H9 (cell line): ENCODE data around the gene NUDT9. TPM values are rescaled to one million over a fixed set of nuclear protein-coding genes. Genes with fewer than 3 reads are reported as not detected.

Experiments
- DNase-seq: peaks from one replicate; pipeline ENCODE4 v3.0.0-alpha.2; 2017
- H2AFZ ChIP-seq: one replicate; pipeline ENCODE4 v1.6.1; 2013; ENCODE audit warnings: mild to moderate bottlenecking, low read length, control low read depth, moderate library complexity
- H2AK5ac ChIP-seq: 2 replicates; pipeline ENCODE4 v1.6.1; 2013; ENCODE audit warnings: low read length, control low read depth, mixed read lengths; ENCODE audit not compliant: insufficient read length
- H2BK120ac ChIP-seq: one replicate; pipeline ENCODE4 v1.6.1; 2013; ENCODE audit warnings: low read depth, mild to moderate bottlenecking, low read length, control low read depth, inconsistent platforms; ENCODE audit not compliant: poor library complexity, severe bottlenecking
- H2BK12ac ChIP-seq: 2 replicates; pipeline ENCODE4 v1.6.1; 2013; ENCODE audit warnings: low read length, control low read depth, mixed read lengths, low read depth; ENCODE audit not compliant: insufficient read length
- H2BK15ac ChIP-seq: 2 replicates; pipeline ENCODE4 v1.6.1; 2013; ENCODE audit warnings: low read depth, low read length, control low read depth
- H2BK20ac ChIP-seq: one replicate; pipeline ENCODE4 v1.6.1; 2013; ENCODE audit warnings: low read depth, mild to moderate bottlenecking, low read length, control low read depth, inconsistent platforms; ENCODE audit not compliant: poor library complexity, severe bottlenecking
- H2BK5ac ChIP-seq: 2 replicates; pipeline ENCODE4 v1.6.1; 2013; ENCODE audit warnings: low read length, control low read depth, mixed read lengths; ENCODE audit not compliant: insufficient read length
- H3K14ac ChIP-seq: 2 replicates; pipeline ENCODE4 v1.6.1; 2013; ENCODE audit warnings: low read length, control low read depth; ENCODE audit not compliant: insufficient read depth
- H3K18ac ChIP-seq: 2 replicates; pipeline ENCODE4 v1.6.1; 2013; ENCODE audit warnings: low read depth, mild to moderate bottlenecking, mixed read lengths, low read length, control low read depth; ENCODE audit not compliant: insufficient read length
- H3K23ac ChIP-seq: 2 replicates; pipeline ENCODE4 v1.6.1; 2013; ENCODE audit warnings: low read length, control low read depth, mixed read lengths, low read depth; ENCODE audit not compliant: insufficient read length
- H3K23me2 ChIP-seq: 2 replicates; pipeline ENCODE4 v1.6.1; 2013; ENCODE audit warnings: low read depth, mild to moderate bottlenecking, mixed read lengths, low read length, control low read depth; ENCODE audit not compliant: insufficient read length, poor library complexity, severe bottlenecking
- H3K27ac ChIP-seq: 2 replicates; pipeline ENCODE4 v1.5.1; 2013; ENCODE audit warnings: low read length, control low read depth, mixed read lengths, low read depth; ENCODE audit not compliant: insufficient read length
- H3K27me3 ChIP-seq: 2 replicates; pipeline ENCODE4 v1.6.1; 2013; ENCODE audit warnings: low read length, control low read depth, inconsistent platforms; ENCODE audit not compliant: insufficient read depth
- H3K4ac ChIP-seq: 2 replicates; pipeline ENCODE4 v1.6.1; 2013; ENCODE audit warnings: low read depth, mild to moderate bottlenecking, control low read depth, inconsistent platforms, low read length, moderate library complexity
- H3K4me1 ChIP-seq: 2 replicates; pipeline ENCODE4 v1.6.1; 2013; ENCODE audit warnings: low read length, control low read depth, inconsistent platforms; ENCODE audit not compliant: insufficient read depth
- H3K4me2 ChIP-seq: 2 replicates; pipeline ENCODE4 v1.6.1; 2013; ENCODE audit warnings: low read length, control low read depth, mixed read lengths; ENCODE audit not compliant: insufficient read length, insufficient read depth
- H3K56ac ChIP-seq: 2 replicates; pipeline ENCODE4 v1.6.1; 2013; ENCODE audit warnings: low read depth, mild to moderate bottlenecking, mixed read lengths, low read length, control low read depth; ENCODE audit not compliant: insufficient read length
- H3K79me1 ChIP-seq: 2 replicates; pipeline ENCODE4 v1.6.1; 2013; ENCODE audit warnings: low read depth, mild to moderate bottlenecking, moderate library complexity, low read length, control low read depth, inconsistent platforms; ENCODE audit not compliant: insufficient read depth, poor library complexity, severe bottlenecking
- H3K79me2 ChIP-seq: 2 replicates; pipeline ENCODE4 v1.6.1; 2013; ENCODE audit warnings: low read length, control low read depth, inconsistent platforms; ENCODE audit not compliant: insufficient read depth
- H3K9ac ChIP-seq: 2 replicates; pipeline ENCODE4 v1.6.1; 2013; ENCODE audit warnings: low read length, control low read depth, mixed read lengths; ENCODE audit not compliant: insufficient read length; ENCODE audit errors: extremely low read depth
- H3K9me3 ChIP-seq: one replicate; pipeline ENCODE4 v1.6.1; 2013; ENCODE audit warnings: low read depth, low read length, inconsistent platforms; ENCODE audit not compliant: control insufficient read depth
- H3T11ph ChIP-seq: one replicate; pipeline ENCODE4 v1.6.1; 2013; ENCODE audit warnings: mild to moderate bottlenecking, low read length, control low read depth, inconsistent platforms
- H4K20me1 ChIP-seq: one replicate; pipeline ENCODE4 v1.6.1; 2013; ENCODE audit not compliant: control insufficient read depth, insufficient read length, insufficient read depth
- H4K5ac ChIP-seq: 2 replicates; pipeline ENCODE4 v1.6.1; 2013; ENCODE audit warnings: low read depth, mild to moderate bottlenecking, mixed read lengths, low read length, control low read depth; ENCODE audit not compliant: insufficient read length
- H4K8ac ChIP-seq: replicated peaks from 2 replicates; pipeline ENCODE4 v1.6.1; 2013; ENCODE audit warnings: low read length, control low read depth, mixed read lengths, low read depth; ENCODE audit not compliant: insufficient read length
- H4K91ac ChIP-seq: 2 replicates; pipeline ENCODE4 v1.6.1; 2013; ENCODE audit warnings: low read depth, mild to moderate bottlenecking, moderate library complexity, mixed read lengths, low read length, control low read depth; ENCODE audit not compliant: insufficient read length
- H3K27ac Mint-ChIP-seq, 3 experiments: 2 replicates in 2 of 3; 3 replicates in 1 of 3; pipeline ENCODE4 v1.8.0; 2020 to 2021; ENCODE audit warnings: mixed read lengths in 3 of 3, mild to moderate bottlenecking in 1 of 3, moderate library complexity in 1 of 3
- H3K27me3 Mint-ChIP-seq: 2 replicates; pipeline ENCODE4 v1.8.0; 2021; ENCODE audit warnings: low read depth, mild to moderate bottlenecking, moderate library complexity, mixed read lengths
- H3K36me3 Mint-ChIP-seq, 3 experiments: 2 replicates in 2 of 3; 3 replicates in 1 of 3; pipeline ENCODE4 v1.8.0; 2020 to 2021; ENCODE audit warnings: low read depth in 3 of 3, mixed read lengths in 3 of 3; ENCODE audit not compliant: insufficient read depth in 1 of 3
- H3K4me1 Mint-ChIP-seq, 2 experiments: 2 replicates each; pipeline ENCODE4 v1.8.0; 2020; ENCODE audit warnings: mixed read lengths in 2 of 2
- H3K4me3 Mint-ChIP-seq, 2 experiments: 2 replicates in 1 of 2; 3 replicates in 1 of 2; pipeline ENCODE4 v1.8.0; 2020 to 2021; ENCODE audit warnings: mild to moderate bottlenecking in 2 of 2, mixed read lengths in 2 of 2, moderate library complexity in 1 of 2
- H3K9me3 Mint-ChIP-seq, 2 experiments: 2 replicates in 1 of 2; 3 replicates in 1 of 2; pipeline ENCODE4 v1.8.0; 2020; ENCODE audit warnings: mild to moderate bottlenecking in 2 of 2, mixed read lengths in 2 of 2, moderate library complexity in 1 of 2
- CTCF ChIP-seq: fragments of 200-600 bp; sonication (generic); conservative IDR thresholded peaks from 3 replicates; pipeline ENCODE4 v1.8.0; 2021; ENCODE audit warnings: antibody characterized with exemption, mild to moderate bottlenecking
- WGBS: extraction: QIAGEN DNeasy Blood & Tissue Kit; methylation state at CpG from one replicate; pipeline ENCODE4 v1.1.7; 2013; ENCODE audit warnings: missing lambda C conversion rate, low lambda C conversion rate, mixed read lengths; ENCODE audit not compliant: insufficient read length; ENCODE audit errors: extremely low coverage; 5-methylcytosine and 5-hydroxymethylcytosine counted together
- total RNA-seq: library from RNA; stranded (reverse); gene quantifications from 2 replicates; pipeline ENCODE4 v1.2.1, GENCODE V29; 2021

The NUDT9 gene
- total RNA-seq, 1 experiment from 2014 or later: 28.5 TPM

- H3K79me1 ChIP-seq: no peaks in the 10 kb centered on the region
- no peak overlapping the region for H4K5ac ChIP-seq
- H2BK20ac ChIP-seq: no peak overlapping the region
- no peak overlapping the region for H4K91ac ChIP-seq
- H2BK15ac ChIP-seq: no peak overlapping the region
- H3K36me3 Mint-ChIP-seq: peaks cover 8 to 14% (median 9%) of the 10 kb centered on the region in 3 experiments; a peak in 6 of 7 replicates
- no peak for DNase-seq
- H3K23ac ChIP-seq: no peak overlapping the region
- H2AFZ ChIP-seq: no peak overlapping the region
- no peak overlapping the region for H3K18ac ChIP-seq
- no peaks in the 10 kb centered on the region for H3K23me2 ChIP-seq
- H3T11ph ChIP-seq: no peak overlapping the region
- no peaks in the 10 kb centered on the region for H3K9me3 Mint-ChIP-seq
- no peak overlapping the region for H2BK5ac ChIP-seq
- H3K27ac ChIP-seq: no peak overlapping the region
- no peak overlapping the region for H2AK5ac ChIP-seq
- no peak overlapping the region for H3K4ac ChIP-seq
- no peaks in the 10 kb centered on the region for H3K79me2 ChIP-seq
- H2BK120ac ChIP-seq: no peak overlapping the region
- TF ChIP-seq CTCF: no peak
- H4K8ac ChIP-seq: no peak overlapping the region
- WGBS: no CpG with 5 or more reads among the region's 2 CpGs
- H3K4me1 Mint-ChIP-seq: no peaks in the 10 kb centered on the region
- no peak overlapping the region for H2BK12ac ChIP-seq
- H4K20me1 ChIP-seq: no peaks in the 10 kb centered on the region
- no peak overlapping the region for H3K14ac ChIP-seq
- no peaks in the 10 kb centered on the region for H3K27me3 Mint-ChIP-seq
- no peak overlapping the region for H3K4me2 ChIP-seq
- H3K27ac Mint-ChIP-seq: no peak overlapping the region
- H3K27me3 ChIP-seq: no peaks in the 10 kb centered on the region; the same call in 1 of the 2 replicates
- no peaks in the 10 kb centered on the region for H3K4me1 ChIP-seq
- H3K56ac ChIP-seq: no peak overlapping the region
- no peak overlapping the region for H3K4me3 Mint-ChIP-seq
- no peaks in the 10 kb centered on the region for H3K9me3 ChIP-seq
- H3K9ac ChIP-seq: no peak overlapping the region
Measured at GRCh38 chr4:87377816-87378215, 44.6 kb upstream of the NUDT9 start.
